Uterus (tissue), 4 donors: ENCODE results near the gene MLLT10. TPM values are rescaled to one million over a fixed set of nuclear protein-coding genes. Genes with fewer than 3 reads are reported as not detected.
A peak's percentile ranks its signal among the peaks of the same experiment; 100 is the strongest.

Experiments used
- DNase-seq, 2 donors: peaks; one replicate each; pipeline ENCODE4 v3.0.0-alpha.2; 2019 to 2020
- H3K27ac ChIP-seq, 2 donors: fragments of 200-600 bp; sonication (generic); 1 replicate in 1 of 2; 2 replicates in 1 of 2; pipeline ENCODE4 v1.5.1; 2016 to 2018
- H3K27me3 ChIP-seq, 2 donors: fragments of 200-600 bp; sonication (generic); one replicate each; pipeline ENCODE4 v1.5.1; 2018 to 2019; ENCODE audit warnings: control low read depth in 1 of 2
- H3K36me3 ChIP-seq, 2 donors: fragments of 200-600 bp; sonication (generic); one replicate each; pipeline ENCODE4 v1.5.1; 2019; ENCODE audit warnings: control low read depth in 1 of 2
- H3K4me1 ChIP-seq, 2 donors: fragments of 200-600 bp; sonication (generic); one replicate each; pipeline ENCODE4 v1.5.1; 2018 to 2019; ENCODE audit warnings: control low read depth in 1 of 2
- H3K4me3 ChIP-seq, 2 donors: fragments of 200-600 bp; sonication (generic); 1 replicate in 1 of 2; 2 replicates in 1 of 2; pipeline ENCODE4 v1.5.1; 2018 to 2019; ENCODE audit warnings: mild to moderate bottlenecking in 1 of 2
- H3K9me3 ChIP-seq, 2 donors: fragments of 200-600 bp; sonication (generic); one replicate each; pipeline ENCODE4 v1.5.1; 2019; ENCODE audit warnings: control low read depth in 1 of 2
- POLR2A ChIP-seq, 2 donors: fragments of 450-650 bp; IDR thresholded peaks; one replicate each; pipeline ENCODE4 v1.6.1; 2016; ENCODE audit warnings: antibody characterized with exemption in 2 of 2, mild to moderate bottlenecking in 1 of 2, moderate library complexity in 1 of 2
- intact Hi-C: fragments of 100-400 bp; cut with DNase I; formaldehyde crosslinking; loops from one replicate; pipeline ENCODE4 v1.15.1; 2023; ENCODE audit warnings: low total_unique reads
- total RNA-seq, 4 donors: library from RNA; depleted of rRNA in 3 of 4; stranded (reverse); fragments of >200 nt in 3 of 4; gene quantifications; one replicate each; pipeline versions ENCODE4 v1.1.0 to v1.2.4, GENCODE V29; 2014 to 2023
- TF ChIP-seq, protein P1 (sequence below), 4 experiments: fragments of 200-600 bp in 2 of 4; fragments of 450-650 bp in 2 of 4; sonication (generic) in 2 of 4; IDR thresholded peaks; one replicate each; pipeline ENCODE4 v1.5.1; 2016 to 2019; ENCODE audit warnings: antibody characterized with exemption in 4 of 4, mild to moderate bottlenecking in 2 of 4, moderate library complexity in 1 of 4
- donor health status: DM: yes; HTN: yes; CAD: no.

Gene MLLT10
- total RNA-seq, 4 donors from 2014 or later, result 34.1 to 71.2 (median 59.8) TPM

DNA sequence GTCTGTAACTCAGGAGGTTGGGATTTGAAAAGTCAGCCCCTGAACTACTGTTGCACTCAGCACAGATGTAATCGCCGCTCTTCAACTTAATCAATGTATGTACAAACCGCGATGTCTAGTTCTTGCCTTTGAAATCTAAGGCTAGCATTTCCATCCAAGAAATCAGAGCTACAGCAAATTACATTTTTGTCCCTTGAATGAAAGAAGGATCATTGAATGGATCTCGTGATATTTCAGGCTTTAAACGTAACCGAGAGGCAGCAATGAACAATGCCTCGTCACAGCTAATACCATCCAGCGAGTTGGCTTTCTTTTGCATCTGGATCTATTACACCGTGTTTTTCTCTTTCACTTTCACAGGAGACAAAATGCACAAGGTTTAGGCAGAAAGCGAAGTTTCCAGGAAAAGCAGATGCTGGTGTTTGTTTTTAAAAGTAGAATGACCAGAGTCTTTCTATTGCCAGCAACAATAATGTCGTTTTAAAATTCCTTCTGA lies 14.0 kb upstream of the MLLT10 start:
- Histone ChIP-seq H3K9me3 (no peaks in the 10 kb centered on the region), H3K27me3 (no peaks in the 10 kb centered on the region), H3K36me3 (no peaks in the 10 kb centered on the region), H3K4me3 (peak overlapping the region; percentile 51 to 67), H3K27ac (peak overlapping the region; percentile 76 to 91), H3K4me1 (peaks cover 0 to 3% of the 10 kb centered on the region in 2 donors)
- intact Hi-C loops, result loop anchor here (10.0 kb wide), 1 partner anchor 735 kb away; no protein-coding TSS in a partner anchor
- TF ChIP-seq, protein P1, sequence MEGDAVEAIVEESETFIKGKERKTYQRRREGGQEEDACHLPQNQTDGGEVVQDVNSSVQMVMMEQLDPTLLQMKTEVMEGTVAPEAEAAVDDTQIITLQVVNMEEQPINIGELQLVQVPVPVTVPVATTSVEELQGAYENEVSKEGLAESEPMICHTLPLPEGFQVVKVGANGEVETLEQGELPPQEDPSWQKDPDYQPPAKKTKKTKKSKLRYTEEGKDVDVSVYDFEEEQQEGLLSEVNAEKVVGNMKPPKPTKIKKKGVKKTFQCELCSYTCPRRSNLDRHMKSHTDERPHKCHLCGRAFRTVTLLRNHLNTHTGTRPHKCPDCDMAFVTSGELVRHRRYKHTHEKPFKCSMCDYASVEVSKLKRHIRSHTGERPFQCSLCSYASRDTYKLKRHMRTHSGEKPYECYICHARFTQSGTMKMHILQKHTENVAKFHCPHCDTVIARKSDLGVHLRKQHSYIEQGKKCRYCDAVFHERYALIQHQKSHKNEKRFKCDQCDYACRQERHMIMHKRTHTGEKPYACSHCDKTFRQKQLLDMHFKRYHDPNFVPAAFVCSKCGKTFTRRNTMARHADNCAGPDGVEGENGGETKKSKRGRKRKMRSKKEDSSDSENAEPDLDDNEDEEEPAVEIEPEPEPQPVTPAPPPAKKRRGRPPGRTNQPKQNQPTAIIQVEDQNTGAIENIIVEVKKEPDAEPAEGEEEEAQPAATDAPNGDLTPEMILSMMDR (IDR thresholded peaks at IDR 0.05), result no peak
- no peak for TF ChIP-seq POLR2A (IDR thresholded peaks at IDR 0.05)
- no peak for DNase-seq

- Histone ChIP-seq H3K4me3 (peak overlapping the region; percentile 51 to 67), H3K27me3 (no peaks in the 10 kb centered on the region), H3K9me3 (no peaks in the 10 kb centered on the region), H3K27ac (peak overlapping the region; percentile 76 to 91), H3K36me3 (no peaks in the 10 kb centered on the region), H3K4me1 (peaks cover 0 to 3% of the 10 kb centered on the region in 2 donors)
- TF ChIP-seq POLR2A (IDR thresholded peaks at IDR 0.05), result no peak
- TF ChIP-seq, protein P1 (IDR thresholded peaks at IDR 0.05), result no peak
- intact Hi-C loops, result loop anchor here (10.0 kb wide), 1 partner anchor 734 kb away; no protein-coding TSS in a partner anchor
- no peak for DNase-seq
Measured at GRCh38 chr10:21520509-21520908, 13.5 kb upstream of the MLLT10 start.

DNA sequence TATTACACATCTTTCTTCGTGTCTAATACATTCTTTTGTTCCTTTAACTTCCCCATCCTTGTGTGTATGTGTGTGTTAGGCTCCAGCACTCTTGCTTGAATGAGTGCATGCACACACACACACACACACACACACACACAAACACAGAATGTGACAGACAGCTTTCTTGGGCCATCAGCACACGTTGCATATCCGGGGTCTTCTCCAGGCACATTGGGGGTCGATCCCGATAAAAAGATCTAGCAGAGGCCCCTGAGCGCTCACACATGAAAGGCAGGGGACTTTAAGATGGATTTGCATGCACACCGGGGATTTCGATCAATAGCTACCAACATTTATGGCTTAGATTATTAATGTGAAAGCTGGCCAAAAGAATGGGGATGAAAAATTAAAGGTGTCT lies 13.1 kb upstream of the MLLT10 start:
- Histone ChIP-seq H3K27me3 (no peaks in the 10 kb centered on the region), H3K9me3 (no peaks in the 10 kb centered on the region), H3K4me3 (no peak overlapping the region), H3K36me3 (no peaks in the 10 kb centered on the region), H3K27ac (peak overlapping the region in 1 of 2 donors; percentile 91), H3K4me1 (peaks cover 0 to 1% of the 10 kb centered on the region in 2 donors)
- no peak for DNase-seq
- intact Hi-C loops, result loop anchor here (10.0 kb wide), 1 partner anchor 734 kb away; no protein-coding TSS in a partner anchor
- TF ChIP-seq, protein P1 (IDR thresholded peaks at IDR 0.05), result no peak
- TF ChIP-seq POLR2A (IDR thresholded peaks at IDR 0.05), result no peak

GRCh38 chr10:21521751-21522533 lies 12.1 kb upstream of the MLLT10 start:
- Histone ChIP-seq H3K9me3 (no peaks in the 10 kb centered on the region), H3K27ac (peak overlapping the region in 1 of 2 donors; percentile 91)
- intact Hi-C loops, result loop anchor here (10.0 kb wide), 1 partner anchor 733 kb away; no protein-coding TSS in a partner anchor

More at GRCh38 chr10:21521751-21522533, 12.1 kb upstream of the MLLT10 start:
- Histone ChIP-seq H3K4me1 (no peaks in the 10 kb centered on the region), H3K36me3 (no peaks in the 10 kb centered on the region), H3K4me3 (no peak overlapping the region), H3K27me3 (no peaks in the 10 kb centered on the region)
- no peak for TF ChIP-seq POLR2A (IDR thresholded peaks at IDR 0.05)
- TF ChIP-seq, protein P1 (IDR thresholded peaks at IDR 0.05), result no peak
- no peak for DNase-seq
